DOHH2 (cell line): Measurements from ENCODE around the gene RIMS1.

Source experiments
- H3F3A ChIP-seq: fragments of 200-600 bp; sonication (generic), shearing (Covaris generic); 2 replicates; pipeline ENCODE4 v1.6.0; 2016; ENCODE audit warnings: antibody characterized with exemption, mild to moderate bottlenecking; ENCODE audit not compliant: control insufficient read depth, insufficient read depth
- H3K27ac ChIP-seq: fragments of 200-600 bp; sonication (generic); 2 replicates; pipeline ENCODE4 v1.5.1; 2014; ENCODE audit warnings: low read depth, mild to moderate bottlenecking, low read length, moderate library complexity
- H3K27me3 ChIP-seq: fragments of 200-600 bp; sonication (generic); 2 replicates; pipeline ENCODE4 v1.6.1; 2014; ENCODE audit warnings: mild to moderate bottlenecking, low read length, mixed read lengths; ENCODE audit not compliant: control insufficient read depth
- H3K36me3 ChIP-seq: fragments of 200-600 bp; sonication (generic); 2 replicates; pipeline ENCODE4 v1.6.1; 2014; ENCODE audit warnings: mild to moderate bottlenecking, low read length, moderate library complexity, mixed read lengths; ENCODE audit not compliant: control insufficient read depth
- H3K4me1 ChIP-seq: fragments of 200-600 bp; sonication (generic); 2 replicates; pipeline ENCODE4 v1.6.1; 2014; ENCODE audit warnings: mild to moderate bottlenecking, low read length, mixed read lengths; ENCODE audit not compliant: control insufficient read depth
- H3K4me2 ChIP-seq: fragments of 200-600 bp; sonication (generic); 2 replicates; pipeline ENCODE4 v1.6.0; 2014; ENCODE audit warnings: mild to moderate bottlenecking, low read length, moderate library complexity
- H3K4me3 ChIP-seq: fragments of 200-600 bp; sonication (generic); 2 replicates; pipeline ENCODE4 v1.5.1; 2014; ENCODE audit warnings: mild to moderate bottlenecking, low read length, mixed read lengths
- H3K79me2 ChIP-seq: fragments of 200-600 bp; sonication (generic); 2 replicates; pipeline ENCODE4 v1.6.1; 2014; ENCODE audit warnings: mild to moderate bottlenecking, low read length, mixed read lengths; ENCODE audit not compliant: control insufficient read depth
- H3K9me2 ChIP-seq: fragments of 200-600 bp; sonication (generic); replicated peaks from 2 replicates; pipeline ENCODE4 v1.6.1; 2014; ENCODE audit warnings: mild to moderate bottlenecking, low read length, mixed read lengths; ENCODE audit not compliant: control insufficient read depth
- H3K9me3 ChIP-seq: fragments of 200-600 bp; sonication (generic); 2 replicates; pipeline ENCODE4 v1.6.1; 2014; ENCODE audit warnings: antibody characterized with exemption, low read length, mixed read lengths; ENCODE audit not compliant: control insufficient read depth, insufficient read depth
- H4K20me1 ChIP-seq: fragments of 200-600 bp; sonication (generic); 2 replicates; pipeline ENCODE4 v1.6.0; 2014; ENCODE audit warnings: low read depth, mild to moderate bottlenecking, antibody characterized with exemption, low read length, moderate library complexity; ENCODE audit not compliant: control insufficient read depth, insufficient read depth
- EZH2phosphoT487 ChIP-seq: fragments of 200-600 bp; sonication (generic); IDR thresholded peaks from 2 replicates; pipeline ENCODE4 v1.6.1; 2017; ENCODE audit warnings: borderline replicate concordance, mild to moderate bottlenecking, antibody characterized with exemption, low read length, moderate library complexity, mixed read lengths
- TF ChIP-seq, protein P1 (sequence below): fragments of 200-600 bp; sonication (generic); IDR thresholded peaks from one replicate; pipeline ENCODE4 v1.5.1; 2014; ENCODE audit warnings: antibody characterized with exemption, mild to moderate bottlenecking, low read depth, low read length; ENCODE audit not compliant: poor library complexity, severe bottlenecking

Gene RIMS1

GRCh38 chr6:72413884-72414283 is 527.5 kb downstream of the RIMS1 start:
- H3K4me2 ChIP-seq, result no peak overlapping the region

DNA sequence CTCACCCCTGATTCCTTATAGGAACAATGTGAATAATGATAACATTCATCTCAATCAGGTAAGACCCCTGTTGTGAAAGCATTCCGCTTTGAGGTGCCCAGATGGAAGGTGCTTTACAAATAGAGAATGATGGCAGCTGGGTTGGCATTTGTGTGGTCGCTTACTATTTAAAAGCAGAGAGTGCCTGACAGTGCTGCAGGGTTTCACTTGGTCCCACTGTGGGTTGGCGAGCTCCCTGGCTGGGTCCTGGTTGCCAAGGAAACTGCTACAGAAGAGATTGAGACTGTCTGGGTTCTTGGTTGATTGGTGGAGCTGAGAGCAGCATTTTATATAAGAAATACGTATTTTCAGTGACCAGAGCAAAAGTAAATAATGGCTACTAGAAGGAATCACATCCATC is 528.3 kb downstream of the RIMS1 start:
- Histone ChIP-seq H3K27ac (no peak overlapping the region), H3K36me3 (no peaks in the 10 kb centered on the region), H4K20me1 (no peaks in the 10 kb centered on the region), H3K4me3 (no peak overlapping the region), H3K4me1 (peaks cover 17% of the 10 kb centered on the region), H3K9me2 (no peaks in the 10 kb centered on the region), H3K9me3 (no peaks in the 10 kb centered on the region), H3K79me2 (no peaks in the 10 kb centered on the region), H3K27me3 (no peaks in the 10 kb centered on the region), H3K4me2 (no peak overlapping the region), H3F3A (no peaks in the 10 kb centered on the region)
- no peak for TF ChIP-seq EZH2phosphoT487
- TF ChIP-seq, protein P1, sequence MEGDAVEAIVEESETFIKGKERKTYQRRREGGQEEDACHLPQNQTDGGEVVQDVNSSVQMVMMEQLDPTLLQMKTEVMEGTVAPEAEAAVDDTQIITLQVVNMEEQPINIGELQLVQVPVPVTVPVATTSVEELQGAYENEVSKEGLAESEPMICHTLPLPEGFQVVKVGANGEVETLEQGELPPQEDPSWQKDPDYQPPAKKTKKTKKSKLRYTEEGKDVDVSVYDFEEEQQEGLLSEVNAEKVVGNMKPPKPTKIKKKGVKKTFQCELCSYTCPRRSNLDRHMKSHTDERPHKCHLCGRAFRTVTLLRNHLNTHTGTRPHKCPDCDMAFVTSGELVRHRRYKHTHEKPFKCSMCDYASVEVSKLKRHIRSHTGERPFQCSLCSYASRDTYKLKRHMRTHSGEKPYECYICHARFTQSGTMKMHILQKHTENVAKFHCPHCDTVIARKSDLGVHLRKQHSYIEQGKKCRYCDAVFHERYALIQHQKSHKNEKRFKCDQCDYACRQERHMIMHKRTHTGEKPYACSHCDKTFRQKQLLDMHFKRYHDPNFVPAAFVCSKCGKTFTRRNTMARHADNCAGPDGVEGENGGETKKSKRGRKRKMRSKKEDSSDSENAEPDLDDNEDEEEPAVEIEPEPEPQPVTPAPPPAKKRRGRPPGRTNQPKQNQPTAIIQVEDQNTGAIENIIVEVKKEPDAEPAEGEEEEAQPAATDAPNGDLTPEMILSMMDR, result no peak

More at GRCh38 chr6:72413884-72414283, 527.5 kb downstream of the RIMS1 start:
- no peaks in the 10 kb centered on the region for H3K9me2 ChIP-seq
- no peaks in the 10 kb centered on the region for H3K27me3 ChIP-seq
- H3K36me3 ChIP-seq, result no peaks in the 10 kb centered on the region
- no peaks in the 10 kb centered on the region for H3F3A ChIP-seq
- no peak overlapping the region for H3K27ac ChIP-seq
- no peaks in the 10 kb centered on the region for H3K9me3 ChIP-seq
- H3K79me2 ChIP-seq, result no peaks in the 10 kb centered on the region
- no peaks in the 10 kb centered on the region for H4K20me1 ChIP-seq
- peaks cover 17% of the 10 kb centered on the region for H3K4me1 ChIP-seq
- TF ChIP-seq, protein P1, result no peak
- no peak for TF ChIP-seq EZH2phosphoT487
- H3K4me3 ChIP-seq, result no peak overlapping the region

GRCh38 chr6:72416744-72417465 is 530.6 kb downstream of the RIMS1 start:
- no peaks in the 10 kb centered on the region for H3K9me3 ChIP-seq
- no peaks in the 10 kb centered on the region for H3K79me2 ChIP-seq
- H3K36me3 ChIP-seq, result no peaks in the 10 kb centered on the region
- peaks cover 2% of the 10 kb centered on the region for H3K4me1 ChIP-seq
- no peaks in the 10 kb centered on the region for H3K27me3 ChIP-seq
- H3K9me2 ChIP-seq, result no peaks in the 10 kb centered on the region
- H3K27ac ChIP-seq, result no peak overlapping the region
- no peak overlapping the region for H3K4me3 ChIP-seq
- TF ChIP-seq, protein P1, result no peak
- TF ChIP-seq EZH2phosphoT487, result no peak
- no peak overlapping the region for H3K4me2 ChIP-seq
- H3F3A ChIP-seq, result no peaks in the 10 kb centered on the region
- no peaks in the 10 kb centered on the region for H4K20me1 ChIP-seq
